ENCODE data around the gene MAU2. TPM values are rescaled to one million over a fixed set of nuclear protein-coding genes. Genes with fewer than 3 reads are reported as not detected.

Gene MAU2
- total RNA-seq, 2 experiments from 2014 or later = 103 to 105 TPM

- DNase-seq = no peak
- no peaks in the 10 kb centered on the region for H3K9me3 Mint-ChIP-seq
- H3K27ac Mint-ChIP-seq = no peak overlapping the region
- no peaks in the 10 kb centered on the region for H3K27me3 Mint-ChIP-seq
- H3K36me3 Mint-ChIP-seq = peaks cover 37% of the 10 kb centered on the region
- no peak for ATAC-seq (ENCODE audit: low read depth)
- POLR2A ChIA-PET = no interaction called here
- H3K4me3 Mint-ChIP-seq = no peak overlapping the region
- no peaks in the 10 kb centered on the region for H3K4me1 Mint-ChIP-seq
Measured at GRCh38 chr19:19294914-19295313, 25.7 kb upstream of the MAU2 start.

- no peak for ATAC-seq (ENCODE audit: low read depth)
- Mint-ChIP-seq H3K36me3 (peaks cover 24% of the 10 kb centered on the region), H3K4me1 (no peaks in the 10 kb centered on the region), H3K9me3 (no peaks in the 10 kb centered on the region), H3K27ac (no peak overlapping the region), H3K4me3 (no peak overlapping the region), H3K27me3 (no peaks in the 10 kb centered on the region)
- POLR2A ChIA-PET = interaction anchor here (0.6 to 0.8 kb wide), 2 partner anchors 9 to 1334 kb away, joined by 3 read pairs; no protein-coding TSS in a partner anchor
- DNase-seq = no peak
Measured at GRCh38 chr19:19296953-19297689, 23.5 kb upstream of the MAU2 start.

GRCh38 chr19:19297759-19298158 lies 22.9 kb upstream of the MAU2 start:
- H3K27me3 Mint-ChIP-seq = no peaks in the 10 kb centered on the region
- H3K4me3 Mint-ChIP-seq = no peak overlapping the region
- no peaks in the 10 kb centered on the region for H3K4me1 Mint-ChIP-seq
- no peak for ATAC-seq (ENCODE audit: low read depth)
- DNase-seq = no peak
- no peaks in the 10 kb centered on the region for H3K9me3 Mint-ChIP-seq
- H3K36me3 Mint-ChIP-seq = peaks cover 18% of the 10 kb centered on the region
- H3K27ac Mint-ChIP-seq = no peak overlapping the region
- POLR2A ChIA-PET = interaction anchor here (0.8 kb wide), 1 partner anchor 10 kb away, joined by 3 read pairs; no protein-coding TSS in a partner anchor

- DNase-seq (no peak), ATAC-seq (ENCODE audit: low read depth) (no peak)
- Mint-ChIP-seq H3K4me3 (no peak overlapping the region), H3K4me1 (no peaks in the 10 kb centered on the region), H3K27me3 (no peaks in the 10 kb centered on the region), H3K9me3 (no peaks in the 10 kb centered on the region), H3K27ac (no peak overlapping the region), H3K36me3 (peaks cover 6% of the 10 kb centered on the region)
- POLR2A ChIA-PET = no interaction called here
Measured at GRCh38 chr19:19300613-19301012, 20.0 kb upstream of the MAU2 start.

GRCh38 chr19:19303411-19303810 lies 17.2 kb upstream of the MAU2 start:
- POLR2A ChIA-PET = interaction anchor here (0.6 kb wide), 1 partner anchor 209 kb away, joined by 6 read pairs; no protein-coding TSS in a partner anchor
- peaks cover 8% of the 10 kb centered on the region for H3K36me3 Mint-ChIP-seq
- no peaks in the 10 kb centered on the region for H3K4me1 Mint-ChIP-seq
- H3K4me3 Mint-ChIP-seq = no peak overlapping the region
- no peak for DNase-seq
- ATAC-seq (ENCODE audit: low read depth) = no peak
- no peak overlapping the region for H3K27ac Mint-ChIP-seq
- H3K27me3 Mint-ChIP-seq = no peaks in the 10 kb centered on the region
- H3K9me3 Mint-ChIP-seq = no peaks in the 10 kb centered on the region

GRCh38 chr19:19304186-19304965 lies 16.3 kb upstream of the MAU2 start:
- DNase-seq = no peak
- Mint-ChIP-seq H3K27ac (no peak overlapping the region), H3K9me3 (no peaks in the 10 kb centered on the region), H3K4me3 (no peak overlapping the region), H3K27me3 (no peaks in the 10 kb centered on the region), H3K36me3 (peaks cover 10% of the 10 kb centered on the region), H3K4me1 (no peaks in the 10 kb centered on the region)
- POLR2A ChIA-PET = interaction anchor here (0.6 kb wide), 1 partner anchor 208 kb away, joined by 6 read pairs; no protein-coding TSS in a partner anchor
- no peak for ATAC-seq (ENCODE audit: low read depth)

GRCh38 chr19:19305066-19305465 lies 15.6 kb upstream of the MAU2 start:
- peaks cover 10% of the 10 kb centered on the region for H3K36me3 Mint-ChIP-seq

GRCh38 chr19:19305696-19306095 lies 14.9 kb upstream of the MAU2 start:
- Mint-ChIP-seq H3K27me3 (no peaks in the 10 kb centered on the region), H3K36me3 (peaks cover 12% of the 10 kb centered on the region), H3K27ac (no peak overlapping the region), H3K9me3 (no peaks in the 10 kb centered on the region), H3K4me1 (no peaks in the 10 kb centered on the region), H3K4me3 (no peak overlapping the region)
- POLR2A ChIA-PET = interaction anchor here (0.7 kb wide), 1 partner anchor 861 kb away, joined by 3 read pairs; the partner anchor contains the start of gene ZNF486
- ATAC-seq (ENCODE audit: low read depth) = no peak
- DNase-seq = no peak

More at GRCh38 chr19:19305066-19305465, 15.6 kb upstream of the MAU2 start:
- H3K27ac Mint-ChIP-seq = no peak overlapping the region
- ATAC-seq (ENCODE audit: low read depth) = no peak
- DNase-seq = no peak
- no peaks in the 10 kb centered on the region for H3K27me3 Mint-ChIP-seq
- no peak overlapping the region for H3K4me3 Mint-ChIP-seq
- no peaks in the 10 kb centered on the region for H3K9me3 Mint-ChIP-seq
- no peaks in the 10 kb centered on the region for H3K4me1 Mint-ChIP-seq
- POLR2A ChIA-PET = interaction anchor here (0.7 kb wide), 1 partner anchor 862 kb away, joined by 3 read pairs; the partner anchor contains the start of gene ZNF486

- ATAC-seq (ENCODE audit: low read depth) = no peak
- peaks cover 12% of the 10 kb centered on the region for H3K36me3 Mint-ChIP-seq
Measured at GRCh38 chr19:19306191-19306590, 14.4 kb upstream of the MAU2 start.

GRCh38 chr19:19308373-19308772 lies 12.3 kb upstream of the MAU2 start:
- Mint-ChIP-seq H3K9me3 (no peaks in the 10 kb centered on the region), H3K36me3 (peaks cover 14% of the 10 kb centered on the region), H3K27ac (no peak overlapping the region), H3K27me3 (no peaks in the 10 kb centered on the region), H3K4me3 (no peak overlapping the region), H3K4me1 (no peaks in the 10 kb centered on the region)
- ATAC-seq (ENCODE audit: low read depth) (no peak), DNase-seq (no peak)
- POLR2A ChIA-PET = interaction anchor here (0.7 kb wide), 1 partner anchor 764 kb away, joined by 3 read pairs; no protein-coding TSS in a partner anchor

More at GRCh38 chr19:19306191-19306590, 14.4 kb upstream of the MAU2 start:
- Mint-ChIP-seq H3K9me3 (no peaks in the 10 kb centered on the region), H3K4me3 (no peak overlapping the region), H3K4me1 (no peaks in the 10 kb centered on the region), H3K27me3 (no peaks in the 10 kb centered on the region), H3K27ac (no peak overlapping the region)
- DNase-seq = no peak
- POLR2A ChIA-PET = no interaction called here

- Mint-ChIP-seq H3K4me1 (peaks cover 17% of the 10 kb centered on the region), H3K27ac (no peak overlapping the region), H3K4me3 (no peak overlapping the region), H3K9me3 (no peaks in the 10 kb centered on the region), H3K36me3 (peaks cover 13% of the 10 kb centered on the region), H3K27me3 (no peaks in the 10 kb centered on the region)
- DNase-seq (no peak), ATAC-seq (ENCODE audit: low read depth) (no peak)
- POLR2A ChIA-PET = no interaction called here
Measured at GRCh38 chr19:19315444-19315843, 5.2 kb upstream of the MAU2 start.

GRCh38 chr19:19316082-19316481 lies 4.5 kb upstream of the MAU2 start:
- ATAC-seq (ENCODE audit: low read depth) (no peak), DNase-seq (no peak)
- peaks cover 17% of the 10 kb centered on the region for H3K4me1 Mint-ChIP-seq
- H3K27me3 Mint-ChIP-seq = no peaks in the 10 kb centered on the region
- H3K4me3 Mint-ChIP-seq = no peak overlapping the region
- peaks cover 13% of the 10 kb centered on the region for H3K36me3 Mint-ChIP-seq
- no peaks in the 10 kb centered on the region for H3K9me3 Mint-ChIP-seq
- POLR2A ChIA-PET = no interaction called here
- no peak overlapping the region for H3K27ac Mint-ChIP-seq

GRCh38 chr19:19319732-19320360 lies 783 bp upstream of the MAU2 start:
- H3K27ac Mint-ChIP-seq = peak overlapping the region; percentile 99
- H3K36me3 Mint-ChIP-seq = peaks cover 12% of the 10 kb centered on the region
- ATAC-seq (ENCODE audit: low read depth) (peak; percentile 5), DNase-seq (no peak)
- H3K4me3 Mint-ChIP-seq = peak overlapping the region; percentile 96
- POLR2A ChIA-PET = interaction anchor here (0.7 to 1.0 kb wide), 2 partner anchors 117 to 170 kb away, joined by 3 read pairs; partner anchors contain the start of gene NR2C2AP
- no peaks in the 10 kb centered on the region for H3K9me3 Mint-ChIP-seq
- no peaks in the 10 kb centered on the region for H3K27me3 Mint-ChIP-seq
- peaks cover 26% of the 10 kb centered on the region for H3K4me1 Mint-ChIP-seq
